Panc1 (cell line): ENCODE data around the gene GAS7. TPM values are rescaled to one million over a fixed set of nuclear protein-coding genes. Genes with fewer than 3 reads are reported as not detected.

Experiments
- ATAC-seq: fragments of 200-7000 bp; cut with Tn5 transposase; 2 replicates; pipeline ENCODE4 v1.9.1; 2020; ENCODE audit warnings: mild to moderate bottlenecking, moderate library complexity
- Bru-seq: library from RNA; stranded (reverse); fragments of 400-500 nt; gene quantifications from one replicate; lab custom pipeline; 2021; lab: Mats Ljungman, UMichigan
- BruChase-seq, 2 experiments: library from RNA; stranded (reverse); fragments of 400-500 nt; gene quantifications; one replicate each; lab custom pipeline; 2021; lab: Mats Ljungman, UMichigan
- BruUV-seq: library from RNA; stranded (reverse); fragments of 400-500 nt; replicated peaks from 2 replicates; lab custom pipeline; 2021; lab: Mats Ljungman, UMichigan
- CTCF ChIA-PET: fragments of 300-600 bp; sonication (Branson Sonifier 250); formaldehyde crosslinking; loops from one replicate; lab custom pipeline; 2022; ENCODE audit warnings: antibody characterized with exemption; lab: Charles Lee
- POLR2A ChIA-PET: fragments of 300-600 bp; sonication (Branson Sonifier 250); formaldehyde crosslinking; loops from one replicate; lab custom pipeline; 2022; ENCODE audit warnings: antibody characterized with exemption; lab: Charles Lee
- DNase-seq: peaks from one replicate; pipeline ENCODE4 v3.0.0-alpha.2; 2010; ENCODE audit warnings: low read depth, low spot score
- H3K27ac ChIP-seq: 2 replicates; pipeline ENCODE4 v1.5.1; 2011; ENCODE audit warnings: mild to moderate bottlenecking, low read length, inconsistent platforms
- H3K27me3 ChIP-seq: fragments of 200-500 bp; sonication (Bioruptor generic); 2 replicates; pipeline ENCODE4 v1.6.0; 2014; ENCODE audit warnings: low read length, inconsistent platforms; ENCODE audit not compliant: control insufficient read depth, insufficient read depth
- H3K36me3 ChIP-seq: fragments of 200-500 bp; sonication (Bioruptor generic); 2 replicates; pipeline ENCODE4 v1.5.1; 2014; ENCODE audit warnings: inconsistent platforms, mild to moderate bottlenecking, low read length, moderate library complexity; ENCODE audit not compliant: control insufficient read depth, insufficient read depth
- H3K4me1 ChIP-seq: 2 replicates; pipeline ENCODE4 v1.5.1; 2011; ENCODE audit warnings: inconsistent platforms, mild to moderate bottlenecking, low read length, moderate library complexity; ENCODE audit not compliant: control insufficient read depth, insufficient read depth
- H3K4me3 ChIP-seq, 2 experiments: 2 replicates each; pipeline ENCODE4 v1.5.1; 2011 to 2012; ENCODE audit warnings: low read depth in 2 of 2, low read length in 2 of 2, mild to moderate bottlenecking in 2 of 2, inconsistent platforms in 1 of 2, moderate library complexity in 1 of 2
- H3K9me3 ChIP-seq: fragments of 200-500 bp; sonication (Bioruptor generic); 2 replicates; pipeline ENCODE4 v1.5.1; 2014; ENCODE audit warnings: low read depth, mild to moderate bottlenecking, inconsistent platforms, low read length, moderate library complexity; ENCODE audit not compliant: control insufficient read depth, insufficient read depth
- POLR2AphosphoS5 ChIP-seq: IDR thresholded peaks from 2 replicates; pipeline ENCODE4 v1.6.1; 2012; ENCODE audit warnings: mild to moderate bottlenecking, low read depth, low read length, moderate library complexity
- SIN3A ChIP-seq: IDR thresholded peaks from 2 replicates; pipeline ENCODE4 v1.6.1; 2012; ENCODE audit warnings: low read depth, mild to moderate bottlenecking, low read length, moderate library complexity, borderline replicate concordance; ENCODE audit not compliant: insufficient read depth
- TCF7L2 ChIP-seq: IDR thresholded peaks from 2 replicates; pipeline ENCODE4 v1.6.1; 2011; ENCODE audit warnings: mild to moderate bottlenecking, low read depth, low read length, inconsistent platforms
- in situ Hi-C: cut with HindIII; loops from 2 replicates; pipeline ENCODE4 v1.10.0; 2016; ENCODE audit warnings: low sequenced_read_pairs, low pct_unique_long_range_greater_than_20kb
- intact Hi-C: fragments of 100-400 bp; cut with micrococcal nuclease; formaldehyde crosslinking; loops from one replicate; pipeline ENCODE4 v1.10.0; 2022; ENCODE audit not compliant: unreplicated experiment
- long read RNA-seq: library from polyadenylated mRNA; unstranded; transcript quantifications from one replicate; pipeline ENCODE4 v2.0.0, GENCODE V29; 2021; ENCODE audit not compliant: unreplicated experiment
- polyA plus RNA-seq: library from polyadenylated mRNA; unstranded; fragments of >200 nt; gene quantifications from one replicate; pipeline ENCODE4 v1.2.1, GENCODE V29; 2012; ENCODE audit warnings: missing spikeins; ENCODE audit not compliant: insufficient read length
- total RNA-seq: library from RNA; stranded (reverse); gene quantifications from one replicate; pipeline ENCODE4 v1.2.1, GENCODE V29; 2021; ENCODE audit not compliant: unreplicated experiment
- TF ChIP-seq, protein P1 (sequence below): fragments of 450-650 bp; IDR thresholded peaks from 2 replicates; pipeline ENCODE4 v1.5.1; 2017; ENCODE audit warnings: mild to moderate bottlenecking
- TF ChIP-seq, protein P2 (sequence below), 2 experiments: IDR thresholded peaks; 2 replicates each; pipeline ENCODE4 v1.6.1; 2011 to 2012; ENCODE audit warnings: low read depth in 2 of 2, control low read depth in 1 of 2, low read length in 1 of 2, mild to moderate bottlenecking in 1 of 2, moderate library complexity in 1 of 2; ENCODE audit not compliant: insufficient read depth in 1 of 2

The GAS7 gene
- total RNA-seq, result 0.05 TPM
- not detected for polyA plus RNA-seq
- percentile 3 among the genes with signal in this experiment for Bru-seq, nascent RNA
- percentile 0 among the genes with signal in this experiment for BruChase-seq, experiment 1, labeled RNA remaining after a 2-hour chase
- percentile 2 among the genes with signal in this experiment for BruChase-seq, experiment 2, labeled RNA remaining after a 6-hour chase
- long read RNA-seq, result 0 reads

DNA sequence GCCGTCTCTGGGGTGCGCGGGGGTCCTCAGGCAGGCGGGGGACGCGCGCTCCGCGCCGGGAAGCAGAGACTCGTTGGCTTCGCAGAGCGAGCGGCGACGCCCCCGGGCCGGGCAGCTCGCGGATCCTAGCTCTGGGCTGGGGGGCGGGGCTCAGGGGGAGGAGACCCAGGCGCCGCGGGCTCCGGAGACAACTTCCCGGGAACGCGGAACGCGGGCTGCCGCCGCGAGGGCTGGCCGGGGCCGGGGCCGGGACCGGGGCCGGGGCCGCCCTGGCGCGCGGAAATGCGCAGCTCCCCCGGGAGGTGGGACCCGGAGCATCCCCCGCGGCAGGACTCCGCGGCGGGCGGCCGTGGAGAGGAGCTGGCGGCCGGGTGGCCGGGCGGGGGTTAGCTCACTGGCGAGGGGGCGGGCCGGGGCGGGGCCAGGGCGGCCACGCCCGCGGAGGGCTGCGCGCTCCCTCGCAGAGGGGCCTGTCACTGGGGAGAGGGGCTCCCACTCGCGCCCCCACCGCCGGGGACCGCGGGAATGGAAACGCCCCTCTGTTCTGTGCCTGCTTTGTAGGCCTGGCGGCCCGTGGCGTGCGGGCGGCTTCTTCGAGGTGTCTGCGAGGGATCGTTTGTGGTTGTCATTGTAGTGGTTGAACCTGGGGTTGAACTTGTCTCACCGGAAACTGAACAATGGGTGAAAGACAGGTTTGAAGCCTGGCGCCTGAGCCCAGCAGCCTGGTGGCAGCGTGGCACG lies at the start of gene GAS7:
Gene GAS7 (minus strand): TSS at position 98 of the 741 bp plus-strand sequence.
- Histone ChIP-seq H3K4me1 (no peaks in the 10 kb centered on the region), H3K4me3 (no peak within 1 kb of the TSS), H3K27me3 (no peaks in the 10 kb centered on the region), H3K9me3 (no peaks in the 10 kb centered on the region), H3K27ac (no peak within 1 kb of the TSS), H3K36me3 (no peaks in the 10 kb centered on the region)
- intact Hi-C loops, result no loop called here
- in situ Hi-C loops, result no loop called here
- ChIA-PET POLR2A (no interaction called here), CTCF (no interaction called here)
- ATAC-seq (no peak), DNase-seq (no peak)
- BruUV-seq, result no TSS peak
- TF ChIP-seq, protein P1, sequence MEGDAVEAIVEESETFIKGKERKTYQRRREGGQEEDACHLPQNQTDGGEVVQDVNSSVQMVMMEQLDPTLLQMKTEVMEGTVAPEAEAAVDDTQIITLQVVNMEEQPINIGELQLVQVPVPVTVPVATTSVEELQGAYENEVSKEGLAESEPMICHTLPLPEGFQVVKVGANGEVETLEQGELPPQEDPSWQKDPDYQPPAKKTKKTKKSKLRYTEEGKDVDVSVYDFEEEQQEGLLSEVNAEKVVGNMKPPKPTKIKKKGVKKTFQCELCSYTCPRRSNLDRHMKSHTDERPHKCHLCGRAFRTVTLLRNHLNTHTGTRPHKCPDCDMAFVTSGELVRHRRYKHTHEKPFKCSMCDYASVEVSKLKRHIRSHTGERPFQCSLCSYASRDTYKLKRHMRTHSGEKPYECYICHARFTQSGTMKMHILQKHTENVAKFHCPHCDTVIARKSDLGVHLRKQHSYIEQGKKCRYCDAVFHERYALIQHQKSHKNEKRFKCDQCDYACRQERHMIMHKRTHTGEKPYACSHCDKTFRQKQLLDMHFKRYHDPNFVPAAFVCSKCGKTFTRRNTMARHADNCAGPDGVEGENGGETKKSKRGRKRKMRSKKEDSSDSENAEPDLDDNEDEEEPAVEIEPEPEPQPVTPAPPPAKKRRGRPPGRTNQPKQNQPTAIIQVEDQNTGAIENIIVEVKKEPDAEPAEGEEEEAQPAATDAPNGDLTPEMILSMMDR, result no peak
- TF ChIP-seq, protein P2, sequence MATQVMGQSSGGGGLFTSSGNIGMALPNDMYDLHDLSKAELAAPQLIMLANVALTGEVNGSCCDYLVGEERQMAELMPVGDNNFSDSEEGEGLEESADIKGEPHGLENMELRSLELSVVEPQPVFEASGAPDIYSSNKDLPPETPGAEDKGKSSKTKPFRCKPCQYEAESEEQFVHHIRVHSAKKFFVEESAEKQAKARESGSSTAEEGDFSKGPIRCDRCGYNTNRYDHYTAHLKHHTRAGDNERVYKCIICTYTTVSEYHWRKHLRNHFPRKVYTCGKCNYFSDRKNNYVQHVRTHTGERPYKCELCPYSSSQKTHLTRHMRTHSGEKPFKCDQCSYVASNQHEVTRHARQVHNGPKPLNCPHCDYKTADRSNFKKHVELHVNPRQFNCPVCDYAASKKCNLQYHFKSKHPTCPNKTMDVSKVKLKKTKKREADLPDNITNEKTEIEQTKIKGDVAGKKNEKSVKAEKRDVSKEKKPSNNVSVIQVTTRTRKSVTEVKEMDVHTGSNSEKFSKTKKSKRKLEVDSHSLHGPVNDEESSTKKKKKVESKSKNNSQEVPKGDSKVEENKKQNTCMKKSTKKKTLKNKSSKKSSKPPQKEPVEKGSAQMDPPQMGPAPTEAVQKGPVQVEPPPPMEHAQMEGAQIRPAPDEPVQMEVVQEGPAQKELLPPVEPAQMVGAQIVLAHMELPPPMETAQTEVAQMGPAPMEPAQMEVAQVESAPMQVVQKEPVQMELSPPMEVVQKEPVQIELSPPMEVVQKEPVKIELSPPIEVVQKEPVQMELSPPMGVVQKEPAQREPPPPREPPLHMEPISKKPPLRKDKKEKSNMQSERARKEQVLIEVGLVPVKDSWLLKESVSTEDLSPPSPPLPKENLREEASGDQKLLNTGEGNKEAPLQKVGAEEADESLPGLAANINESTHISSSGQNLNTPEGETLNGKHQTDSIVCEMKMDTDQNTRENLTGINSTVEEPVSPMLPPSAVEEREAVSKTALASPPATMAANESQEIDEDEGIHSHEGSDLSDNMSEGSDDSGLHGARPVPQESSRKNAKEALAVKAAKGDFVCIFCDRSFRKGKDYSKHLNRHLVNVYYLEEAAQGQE (IDR thresholded peaks at IDR 0.05; ENCODE audit: insufficient read depth in 1 of 2, low read depth in 2 of 2, low read length in 1 of 2), result no peak
- TF ChIP-seq POLR2AphosphoS5, result no peak
- TF ChIP-seq SIN3A, result no peak
- no peak for TF ChIP-seq TCF7L2

DNA sequence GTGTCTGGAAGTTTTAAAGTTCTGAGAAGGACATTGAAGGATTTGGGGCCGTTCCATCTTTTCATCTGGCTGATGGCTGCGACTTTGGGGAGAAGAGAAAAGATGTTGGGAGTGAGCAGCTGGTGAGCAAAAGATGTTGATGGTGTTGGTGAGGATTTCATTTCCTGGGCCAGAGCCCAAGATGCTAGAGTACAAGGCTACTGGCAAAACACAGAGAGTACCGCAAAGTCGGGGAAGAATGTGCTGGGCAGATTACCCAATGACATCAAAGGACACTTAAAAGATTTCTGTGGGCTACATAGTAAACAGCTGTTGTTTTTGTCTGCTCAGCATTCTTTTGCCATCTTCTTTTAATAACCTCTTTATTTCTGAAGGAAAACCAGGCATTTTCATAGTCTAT lies 49.4 kb upstream of the GAS7 start:
- Histone ChIP-seq H3K36me3 (no peaks in the 10 kb centered on the region), H3K27ac (no peak overlapping the region), H3K9me3 (no peaks in the 10 kb centered on the region), H3K4me1 (no peaks in the 10 kb centered on the region), H3K27me3 (no peaks in the 10 kb centered on the region; the same call in 1 of the 2 replicates), H3K4me3 (no peak overlapping the region)
- DNase-seq (no peak), ATAC-seq (no peak)
- in situ Hi-C loops, result no loop called here
- ChIA-PET CTCF (no interaction called here), POLR2A (no interaction called here)
- TF ChIP-seq POLR2AphosphoS5 (no peak), TCF7L2 (no peak), SIN3A (no peak)
- TF ChIP-seq, protein P2 (IDR thresholded peaks at IDR 0.05; ENCODE audit: insufficient read depth in 1 of 2, low read depth in 2 of 2, low read length in 1 of 2), result no peak
- TF ChIP-seq, protein P1, result no peak
- intact Hi-C loops, result no loop called here
- BruUV-seq, result no TSS peak
